ENCODE data around the gene FOXF1.

FOXF1 gene

DNA sequence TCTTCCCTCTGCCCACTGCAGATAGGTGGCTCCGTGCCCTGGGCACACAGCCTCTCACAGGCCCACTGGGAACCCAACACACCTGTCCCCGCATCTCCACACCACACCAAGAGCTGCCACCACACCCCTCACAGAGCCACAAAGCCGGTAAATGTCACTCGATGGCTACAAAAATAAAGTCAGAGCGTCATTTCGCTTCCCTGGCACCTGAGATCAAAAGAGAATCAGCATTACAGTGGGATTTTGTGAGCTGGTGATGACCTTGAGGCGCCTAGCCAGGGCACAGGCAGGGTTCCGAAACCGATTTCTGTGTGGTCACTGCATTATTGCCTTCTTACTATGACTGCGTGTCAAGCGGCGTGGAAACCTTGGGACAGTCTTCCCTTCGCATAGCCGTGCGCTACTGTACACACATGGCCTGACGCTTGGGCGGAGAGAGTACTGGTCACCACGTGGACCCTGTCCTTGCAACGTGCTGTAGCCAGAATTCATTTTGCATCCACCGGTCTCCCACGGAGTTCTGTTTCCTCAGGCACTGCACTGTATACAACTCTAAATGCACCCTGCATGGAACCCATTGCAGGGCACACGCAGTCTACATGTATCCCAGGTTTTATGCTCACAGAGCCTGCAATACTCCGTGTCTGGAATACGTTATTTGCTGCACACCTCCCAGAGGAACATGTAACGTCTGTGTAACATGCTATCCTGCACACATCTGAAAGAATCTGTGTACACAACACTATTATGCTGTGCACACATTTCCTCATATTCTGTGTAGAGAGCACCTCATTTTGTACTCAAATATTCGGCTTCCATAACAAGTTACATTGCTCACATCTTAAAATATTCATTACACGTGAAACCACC is 5.8 kb upstream of the FOXF1 start:
- H3K4me3 ChIP-seq (ENCODE audit: low read depth, low read length): no peak overlapping the region
- TF ChIP-seq, protein P1, sequence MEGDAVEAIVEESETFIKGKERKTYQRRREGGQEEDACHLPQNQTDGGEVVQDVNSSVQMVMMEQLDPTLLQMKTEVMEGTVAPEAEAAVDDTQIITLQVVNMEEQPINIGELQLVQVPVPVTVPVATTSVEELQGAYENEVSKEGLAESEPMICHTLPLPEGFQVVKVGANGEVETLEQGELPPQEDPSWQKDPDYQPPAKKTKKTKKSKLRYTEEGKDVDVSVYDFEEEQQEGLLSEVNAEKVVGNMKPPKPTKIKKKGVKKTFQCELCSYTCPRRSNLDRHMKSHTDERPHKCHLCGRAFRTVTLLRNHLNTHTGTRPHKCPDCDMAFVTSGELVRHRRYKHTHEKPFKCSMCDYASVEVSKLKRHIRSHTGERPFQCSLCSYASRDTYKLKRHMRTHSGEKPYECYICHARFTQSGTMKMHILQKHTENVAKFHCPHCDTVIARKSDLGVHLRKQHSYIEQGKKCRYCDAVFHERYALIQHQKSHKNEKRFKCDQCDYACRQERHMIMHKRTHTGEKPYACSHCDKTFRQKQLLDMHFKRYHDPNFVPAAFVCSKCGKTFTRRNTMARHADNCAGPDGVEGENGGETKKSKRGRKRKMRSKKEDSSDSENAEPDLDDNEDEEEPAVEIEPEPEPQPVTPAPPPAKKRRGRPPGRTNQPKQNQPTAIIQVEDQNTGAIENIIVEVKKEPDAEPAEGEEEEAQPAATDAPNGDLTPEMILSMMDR (IDR thresholded peaks at IDR 0.05; ENCODE audit: insufficient read depth, low read depth, low read length, missing control alignments): no peak
- no peak for DNase-seq (ENCODE audit: low read depth)

DNA sequence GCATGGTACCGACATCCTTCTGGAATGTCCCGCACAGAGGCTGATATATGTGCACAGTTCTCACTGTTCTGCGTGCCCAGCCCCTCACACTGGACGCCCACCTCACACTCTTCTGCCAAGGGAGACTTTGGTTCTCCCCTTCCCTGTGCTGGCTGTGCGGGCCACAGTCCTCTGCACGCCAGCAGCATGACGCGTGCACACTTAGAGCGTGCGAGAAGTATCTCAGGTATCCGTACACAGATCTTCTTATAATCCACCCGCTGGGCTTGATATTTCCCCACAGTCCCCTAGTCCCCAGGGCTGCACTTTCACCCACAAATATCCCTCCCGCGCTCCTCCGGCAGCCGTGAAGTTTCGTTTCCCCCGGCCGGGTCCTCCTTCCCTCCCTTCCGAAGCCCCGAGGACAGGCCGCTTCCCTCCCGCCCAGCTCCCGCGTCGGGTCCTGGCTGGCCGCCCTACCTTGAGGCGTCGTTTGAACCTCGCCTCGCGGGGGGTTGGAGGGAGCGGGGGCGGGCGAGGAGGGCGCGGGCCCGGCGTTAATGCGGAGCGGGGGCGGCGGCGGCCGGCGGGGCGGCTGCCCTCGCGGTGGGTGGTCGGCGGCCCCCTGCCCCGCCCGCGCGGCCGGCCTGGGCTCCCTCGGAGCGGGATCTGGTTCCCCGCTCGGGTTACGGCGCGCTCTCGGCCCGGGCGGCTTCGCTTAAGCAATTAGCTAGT is 5.0 kb upstream of the FOXF1 start:
- TF ChIP-seq, protein P1 (IDR thresholded peaks at IDR 0.05; ENCODE audit: insufficient read depth, low read depth, low read length, missing control alignments): no peak
- no peak for DNase-seq (ENCODE audit: low read depth)

DNA sequence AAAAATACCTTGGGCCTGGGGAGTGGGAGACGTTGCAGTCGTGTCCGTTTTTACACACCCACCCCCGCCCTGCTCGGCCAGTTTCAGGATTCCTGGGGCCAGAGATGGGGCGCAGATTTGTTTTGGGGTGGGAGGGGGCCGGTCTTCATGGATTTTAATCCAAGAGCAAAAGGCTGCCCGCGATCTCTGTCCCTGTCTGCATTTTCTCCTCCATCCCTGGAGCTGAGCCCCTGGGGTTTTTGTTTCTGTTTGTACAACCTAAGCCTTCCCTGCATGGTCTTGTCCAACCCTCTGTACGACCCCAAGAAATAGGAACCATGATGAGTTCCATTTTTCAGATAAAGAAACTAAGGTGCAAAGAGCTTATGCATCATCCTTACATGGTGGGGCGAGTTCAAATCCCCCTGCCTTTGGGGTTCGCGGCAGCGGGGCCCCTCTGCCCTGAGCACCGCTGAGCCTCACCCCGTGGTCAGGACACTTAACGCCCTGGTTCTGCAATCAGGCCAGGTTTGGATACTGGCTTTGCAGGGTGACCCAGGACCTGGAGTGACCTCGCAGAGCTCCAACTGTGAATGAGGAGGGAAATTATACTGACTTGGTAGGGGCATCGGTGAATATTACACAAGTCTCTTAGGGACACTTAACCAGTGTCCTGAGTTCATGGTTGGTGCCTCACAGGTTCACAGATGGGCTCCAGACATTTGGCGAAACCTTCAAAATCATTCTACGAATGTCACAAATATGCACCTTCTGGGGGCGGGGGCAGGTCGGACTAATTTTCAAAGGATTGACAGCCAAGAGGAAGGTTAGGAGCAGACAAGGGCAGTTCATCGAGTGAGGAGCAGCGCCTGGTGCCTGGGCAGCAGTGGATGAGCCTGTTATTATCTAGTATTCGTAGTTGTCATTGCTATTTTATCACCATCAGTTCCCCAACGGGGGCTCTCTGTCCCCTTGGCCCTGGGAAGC is 4.1 kb upstream of the FOXF1 start:
- H3K4me3 ChIP-seq (ENCODE audit: low read depth, low read length): no peak overlapping the region
- DNase-seq (ENCODE audit: low read depth): no peak
- TF ChIP-seq, protein P1 (IDR thresholded peaks at IDR 0.05; ENCODE audit: insufficient read depth, low read depth, low read length, missing control alignments): no peak

More for the DNA sequence above, 5.0 kb upstream of the FOXF1 start:
- no peak overlapping the region for H3K4me3 ChIP-seq (ENCODE audit: low read depth, low read length)

DNA sequence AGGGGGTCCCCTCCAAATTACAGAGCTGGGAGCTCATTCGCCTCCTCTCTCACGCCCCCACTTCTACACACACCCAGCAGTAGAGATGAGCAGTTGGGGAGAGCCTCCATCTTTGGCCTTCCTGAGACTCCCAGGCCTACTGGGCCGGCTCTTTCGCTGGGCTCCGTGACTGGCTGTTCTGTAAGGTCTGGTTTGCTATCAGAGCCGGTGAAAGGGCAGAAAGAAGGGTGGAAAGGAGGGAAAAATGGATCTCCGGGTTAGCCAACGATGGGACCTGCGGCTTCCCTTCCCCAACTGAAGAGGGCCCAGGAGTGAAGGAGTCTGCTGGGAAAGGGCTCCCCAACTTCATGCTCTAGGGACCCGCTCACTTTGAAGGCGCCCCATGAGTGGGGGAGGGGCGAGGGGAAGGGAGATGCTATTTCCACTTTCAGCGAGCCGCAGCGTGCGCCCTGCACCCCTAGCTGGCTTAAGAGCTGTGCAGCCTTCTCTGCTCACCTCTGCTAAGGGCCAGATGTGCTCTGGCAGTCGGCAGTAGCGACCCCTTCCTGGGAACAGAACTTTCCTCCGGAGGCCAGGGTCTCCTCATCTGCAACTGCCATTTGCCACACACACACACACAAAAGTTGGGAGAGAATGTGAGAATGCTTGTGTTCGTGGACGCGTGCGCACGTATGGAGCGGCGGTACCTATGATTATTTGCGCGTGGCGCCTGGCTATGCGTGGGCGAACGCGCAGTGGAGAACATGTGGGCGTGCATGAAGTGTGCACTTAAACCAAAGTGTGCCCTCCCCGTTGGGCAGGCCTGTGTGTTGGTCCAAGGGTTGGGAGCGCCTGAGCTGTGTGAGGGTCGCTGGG is 2.9 kb upstream of the FOXF1 start:
- no peak for DNase-seq (ENCODE audit: low read depth)
- TF ChIP-seq, protein P1 (IDR thresholded peaks at IDR 0.05; ENCODE audit: insufficient read depth, low read depth, low read length, missing control alignments): no peak
- no peak overlapping the region for H3K4me3 ChIP-seq (ENCODE audit: low read depth, low read length)

DNA sequence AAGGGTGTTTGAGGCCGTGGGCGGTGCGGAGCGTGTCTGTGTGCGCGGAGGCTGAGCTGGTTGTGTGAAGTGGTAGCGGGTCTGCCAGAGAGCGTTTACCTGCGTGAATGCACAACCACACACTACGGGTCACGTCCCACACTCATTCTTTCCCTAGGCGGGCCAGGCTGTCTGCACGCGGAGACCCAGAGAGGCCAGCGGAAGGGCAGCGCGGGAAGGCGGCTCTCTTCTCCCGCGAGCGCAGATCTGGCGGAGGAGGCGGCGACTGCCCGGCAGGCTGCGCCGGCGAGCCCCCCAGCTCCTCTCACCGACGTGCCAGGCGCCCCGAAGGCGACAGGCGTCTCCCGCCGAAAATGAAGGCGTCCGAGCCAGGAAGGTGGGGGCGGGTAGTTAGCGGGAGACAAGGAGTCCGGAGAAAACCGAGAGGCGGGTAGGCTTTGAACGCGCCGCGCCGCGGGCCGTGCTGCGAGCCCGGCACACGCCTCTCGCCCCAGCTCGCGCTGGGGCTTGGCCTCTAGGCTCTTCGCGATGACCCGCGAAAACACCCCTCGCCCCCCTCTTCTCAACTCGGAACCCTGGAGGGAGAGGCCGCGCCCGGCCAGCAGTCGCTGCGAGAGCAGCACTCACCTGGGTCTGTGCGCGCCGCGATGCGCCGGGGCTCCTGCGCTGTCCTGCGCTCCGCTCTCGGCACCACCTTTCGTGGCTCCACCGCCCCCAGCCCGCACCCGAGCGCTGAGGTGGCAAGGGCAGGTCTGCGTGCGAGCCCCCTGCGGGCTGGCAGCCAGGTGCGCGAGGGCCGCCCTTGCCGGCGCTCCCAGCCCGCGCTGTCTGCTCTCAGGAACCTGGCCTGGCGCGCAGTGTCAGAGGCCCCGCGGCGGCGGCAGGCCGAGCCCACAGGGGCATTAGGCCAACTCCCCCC is 2.0 kb upstream of the FOXF1 start:
- TF ChIP-seq, protein P1 (IDR thresholded peaks at IDR 0.05; ENCODE audit: insufficient read depth, low read depth, low read length, missing control alignments): no peak
- no peak overlapping the region for H3K4me3 ChIP-seq (ENCODE audit: low read depth, low read length)

More for the DNA sequence above, 2.0 kb upstream of the FOXF1 start:
- no peak for DNase-seq (ENCODE audit: low read depth)
